Adipose tissue (tissue), 3 donors: ENCODE data around the gene MAP4K1. TPM values are rescaled to one million over a fixed set of nuclear protein-coding genes. Genes with fewer than 3 reads are reported as not detected.
"Not testable (repeated sequence)": the region's sequence is repeated elsewhere in the genome, so short reads cannot be mapped to it uniquely, and the experiment has no call there.

ENCODE experiments used
- H3K27ac ChIP-seq: one replicate; pipeline ENCODE4 v1.5.1; 2013; ENCODE audit warnings: low read depth, low read length
- WGBS, 3 donors: extraction: QIAGEN DNeasy Blood & Tissue Kit; methylation state at CpG; one replicate each; pipeline ENCODE4 v1.1.7; 2013; 5-methylcytosine and 5-hydroxymethylcytosine counted together
- polyA plus RNA-seq, 3 donors: library from polyadenylated mRNA; stranded (reverse); fragments of 200-250 nt; gene quantifications; one replicate each; pipeline ENCODE4 v1.2.3, GENCODE V29; 2013
- donor health status: healthy with polysubstance abuse.
- donor health status: Bipolar disorder and iron deficiency.
- donor health status: healthy.

The MAP4K1 gene
- polyA plus RNA-seq, 3 donors: 1.0 to 3.1 (median 1.8) TPM

GRCh38 chr19:38634757-38635482 lies 17.2 kb upstream of the MAP4K1 start:
- 63 to 70% (median 67%) methylated on average over 17 of the region's 17 CpGs for WGBS, 3 donors
- H3K27ac ChIP-seq: no peak overlapping the region

GRCh38 chr19:38632476-38633213 lies 14.9 kb upstream of the MAP4K1 start:
- no peak overlapping the region for H3K27ac ChIP-seq
- WGBS, 3 donors: 93 to 95% (median 93%) methylated on average over 16 of the region's 16 CpGs

DNA sequence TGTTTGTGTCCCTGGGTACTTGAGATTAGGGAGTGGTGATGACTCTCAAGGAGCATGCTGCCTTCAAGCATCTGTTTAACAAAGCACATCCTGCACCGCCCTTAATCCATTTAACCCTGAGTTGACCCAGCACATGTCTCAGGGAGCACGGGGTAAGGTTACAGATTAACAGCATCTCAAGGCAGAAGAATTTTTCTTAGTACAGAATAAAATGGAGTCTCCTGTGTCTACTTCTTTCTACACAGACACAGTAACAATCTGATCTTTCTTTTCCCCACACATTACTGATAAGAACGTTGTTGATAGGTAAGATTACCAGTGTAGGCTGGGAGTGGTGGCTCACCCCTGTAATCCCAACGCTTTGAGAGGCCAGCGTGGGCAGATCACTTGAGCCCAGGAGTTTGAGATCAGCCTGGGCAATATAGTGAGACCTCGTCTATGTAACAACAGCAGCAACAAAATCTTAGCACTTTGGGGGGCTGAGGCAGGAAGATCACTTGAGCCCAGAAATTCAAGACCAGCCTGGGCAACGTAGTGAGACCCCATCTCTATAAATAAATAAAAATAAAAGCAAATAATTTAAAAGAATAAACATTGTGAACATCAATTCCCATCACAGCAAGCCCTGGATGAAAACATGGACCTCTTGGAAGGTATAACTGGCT lies 14.2 kb upstream of the MAP4K1 start:
- H3K27ac ChIP-seq: not testable (repeated sequence)
- WGBS, 3 donors: 67 to 79% (median 69%) methylated on average over 7 of the region's 7 CpGs

- WGBS, 3 donors: 61 to 77% (median 63%) methylated on average over 10 to 11 of the region's 11 CpGs
- not testable (repeated sequence) for H3K27ac ChIP-seq
Observed at GRCh38 chr19:38631301-38631700, 13.5 kb upstream of the MAP4K1 start.

DNA sequence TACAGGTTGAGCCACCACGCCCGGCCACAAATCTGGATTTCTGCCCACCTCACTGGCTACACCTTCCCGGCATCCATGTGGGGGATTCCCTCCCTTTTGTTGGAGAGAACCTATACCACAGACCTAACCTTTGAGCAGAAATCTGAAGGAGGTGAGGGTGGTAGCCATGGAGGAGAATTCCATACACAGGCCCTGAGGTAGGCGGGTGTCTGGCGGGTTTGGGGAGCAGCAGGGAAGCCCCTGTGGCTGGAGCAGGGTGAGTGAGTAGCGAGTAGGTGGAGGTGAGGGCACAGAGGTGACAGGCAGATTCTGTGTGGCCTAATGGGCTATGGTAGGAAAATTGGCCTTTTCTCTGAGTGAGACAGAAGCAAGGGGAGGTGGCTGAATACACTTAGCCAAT lies 11.8 kb upstream of the MAP4K1 start:
- H3K27ac ChIP-seq: no peak overlapping the region
- 94 to 97% (median 95%) methylated on average over 6 of the region's 6 CpGs for WGBS, 3 donors

DNA sequence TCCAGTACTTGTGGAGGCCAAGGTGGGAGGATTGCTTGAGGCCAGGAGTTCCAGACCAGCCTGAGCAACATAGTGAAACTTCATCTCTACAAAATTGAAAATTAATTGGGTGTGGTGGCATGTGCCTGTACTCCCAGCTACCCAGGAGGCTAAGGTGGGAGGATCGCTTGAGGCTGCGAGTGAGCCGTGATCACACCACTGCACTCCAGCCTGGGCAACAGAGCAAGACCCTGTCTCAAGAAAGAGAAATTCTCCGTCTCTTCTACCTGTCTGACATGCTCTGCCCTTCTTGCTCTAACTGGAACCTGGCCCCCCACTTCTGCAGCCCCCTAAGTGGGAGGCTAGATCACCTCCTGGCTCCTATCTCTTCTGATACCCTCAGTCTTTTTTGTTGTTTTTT lies 8.6 kb upstream of the MAP4K1 start:
- H3K27ac ChIP-seq: no peak overlapping the region
- 93 to 98% (median 97%) methylated on average over 4 of the region's 4 CpGs for WGBS, 3 donors

DNA sequence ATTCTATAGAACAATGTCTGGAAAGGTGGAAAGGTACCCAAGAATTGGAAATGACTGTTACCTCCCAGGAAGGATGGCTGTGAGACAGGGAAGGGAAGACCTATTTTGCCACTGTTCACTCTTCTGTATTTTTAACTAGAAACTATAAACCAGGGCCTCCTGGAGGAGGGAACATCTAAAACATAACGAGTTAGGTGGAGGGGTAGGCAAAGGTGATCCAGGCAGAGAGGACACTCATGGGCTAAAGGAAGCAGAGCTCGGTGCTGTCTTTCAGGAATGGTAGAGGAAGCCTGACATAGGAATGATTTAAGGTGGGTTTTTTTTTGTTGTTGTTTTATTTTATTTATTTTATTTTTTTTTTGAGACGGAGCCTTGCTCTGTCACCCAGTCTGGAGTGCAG lies 7.1 kb upstream of the MAP4K1 start:
- H3K27ac ChIP-seq: no peak overlapping the region
- WGBS, 3 donors: 86 to 93% (median 89%) methylated on average over 3 of the region's 3 CpGs

GRCh38 chr19:38619361-38620174 lies 1.8 kb upstream of the MAP4K1 start:
- no peak overlapping the region for H3K27ac ChIP-seq
- 14 to 17% (median 16%) methylated on average over 21 of the region's 21 CpGs for WGBS, 3 donors

- 0 to 2% (median 1%) methylated on average over 64 of the region's 64 CpGs for WGBS, 3 donors
- no peak within 1 kb of the TSS for H3K27ac ChIP-seq
Observed at GRCh38 chr19:38618590-38619360, 1.0 kb upstream of the MAP4K1 start, which contains the start of gene EIF3K. Gene EIF3K (plus strand): TSS chr19:38619188. CDS start chr19:38619269, 81 bp downstream.

DNA sequence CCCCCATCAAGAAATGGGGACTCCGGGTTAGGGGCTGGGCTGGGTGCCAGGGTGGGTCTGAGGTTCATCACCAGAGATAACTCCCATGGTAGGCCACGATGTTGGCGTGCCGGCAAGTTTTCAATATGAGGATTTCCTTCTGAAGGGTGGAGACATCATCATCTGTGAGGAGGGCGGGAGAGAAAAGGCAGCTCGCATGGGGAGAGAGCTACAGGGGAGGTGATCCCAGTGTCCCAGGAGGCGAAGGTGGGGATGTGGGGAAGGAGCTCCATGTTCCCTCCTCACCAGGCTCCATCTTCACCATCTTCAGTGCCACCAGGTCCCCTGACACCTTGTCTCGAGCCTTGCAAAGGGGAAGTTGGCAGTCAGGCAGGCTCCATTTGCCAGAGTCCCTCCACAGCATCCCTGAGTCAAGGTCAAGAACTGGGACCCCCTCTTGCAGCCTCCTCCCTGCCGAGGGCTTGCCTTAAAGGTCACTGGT lies 430 bp downstream of the MAP4K1 start:
- 46 to 87% (median 50%) methylated on average over 9 of the region's 9 CpGs for WGBS, 3 donors
- no peak overlapping the region for H3K27ac ChIP-seq

GRCh38 chr19:38616265-38616664 lies 1.5 kb downstream of the MAP4K1 start:
- no peak overlapping the region for H3K27ac ChIP-seq
- 87 to 93% (median 87%) methylated on average over 6 of the region's 6 CpGs for WGBS, 3 donors

DNA sequence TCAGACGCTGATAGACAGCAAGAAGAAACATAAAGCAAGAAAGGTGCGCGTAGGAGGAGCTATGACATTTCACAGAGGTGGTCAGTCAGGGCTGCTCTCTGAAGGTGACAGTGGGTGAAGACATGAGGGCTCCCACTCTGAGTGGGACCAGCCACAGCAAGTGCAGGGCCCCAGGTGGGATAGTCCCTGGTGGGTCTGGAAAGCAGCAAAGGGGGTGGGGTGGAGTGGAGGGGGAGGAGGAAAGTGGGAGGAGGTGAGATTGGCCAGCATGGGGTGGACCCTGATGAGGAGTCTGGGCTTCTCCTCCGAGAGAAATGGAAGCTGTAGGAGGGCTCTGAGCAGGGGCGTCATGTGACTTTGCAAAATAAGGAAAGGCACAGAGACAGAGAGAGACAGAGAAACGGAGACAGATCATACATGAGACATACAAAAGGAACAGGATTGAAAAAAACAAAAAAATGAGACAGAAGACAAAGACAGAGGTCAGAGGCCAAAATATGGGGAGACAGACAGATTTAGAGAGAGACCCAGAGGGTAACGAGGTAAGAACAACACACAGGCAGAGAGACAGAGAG lies 2.7 kb downstream of the MAP4K1 start:
- no peak overlapping the region for H3K27ac ChIP-seq
- 65 to 82% (median 77%) methylated on average over 7 of the region's 7 CpGs for WGBS, 3 donors

GRCh38 chr19:38614289-38614688 lies 3.5 kb downstream of the MAP4K1 start:
- 50 to 72% (median 71%) methylated on average over 3 of the region's 3 CpGs for WGBS, 3 donors

DNA sequence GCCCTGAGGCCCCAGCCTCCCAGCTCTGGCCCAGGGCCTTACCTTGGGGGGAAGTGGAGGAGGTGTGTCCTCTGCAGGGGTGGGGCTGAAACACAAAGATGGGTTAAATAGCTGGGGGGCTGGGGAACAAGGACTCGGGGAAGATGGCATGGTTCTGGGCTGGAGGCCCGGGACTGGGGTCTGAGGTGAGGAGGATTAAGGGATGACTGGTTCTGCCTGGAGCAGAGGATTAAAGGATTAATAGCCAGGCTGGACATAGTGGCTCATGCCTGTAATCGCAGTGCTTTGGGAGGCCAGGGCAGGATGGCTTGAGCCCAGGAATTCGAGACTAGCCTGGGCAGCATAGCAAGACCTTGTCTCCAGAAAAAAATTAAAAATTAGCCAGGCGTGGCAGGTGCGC lies 11.6 kb downstream of the MAP4K1 start:
- WGBS, 3 donors: 77 to 85% (median 85%) methylated on average over 6 of the region's 6 CpGs
- no peak overlapping the region for H3K27ac ChIP-seq

More at GRCh38 chr19:38614289-38614688, 3.5 kb downstream of the MAP4K1 start:
- H3K27ac ChIP-seq: no peak overlapping the region

DNA sequence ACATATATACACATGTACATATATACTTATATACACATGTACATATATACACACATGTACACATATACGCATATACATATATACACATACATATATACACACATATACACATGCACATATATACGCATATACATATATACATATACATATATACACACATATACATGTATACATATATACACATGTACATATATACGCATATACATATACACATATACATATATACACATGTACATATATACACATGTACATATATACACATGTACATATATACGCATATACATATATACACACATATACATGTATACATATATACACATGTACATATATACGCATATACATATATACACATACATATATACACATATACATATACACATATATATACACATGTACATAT lies 14.9 kb downstream of the MAP4K1 start:
- WGBS, 3 donors: 94% methylated on average over 5 of the region's 5 CpGs
- not testable (repeated sequence) for H3K27ac ChIP-seq

- 88 to 90% (median 89%) methylated on average over 11 of the region's 11 CpGs for WGBS, 3 donors
- H3K27ac ChIP-seq: no peak overlapping the region
Observed at GRCh38 chr19:38599722-38600121, 18.0 kb downstream of the MAP4K1 start.

DNA sequence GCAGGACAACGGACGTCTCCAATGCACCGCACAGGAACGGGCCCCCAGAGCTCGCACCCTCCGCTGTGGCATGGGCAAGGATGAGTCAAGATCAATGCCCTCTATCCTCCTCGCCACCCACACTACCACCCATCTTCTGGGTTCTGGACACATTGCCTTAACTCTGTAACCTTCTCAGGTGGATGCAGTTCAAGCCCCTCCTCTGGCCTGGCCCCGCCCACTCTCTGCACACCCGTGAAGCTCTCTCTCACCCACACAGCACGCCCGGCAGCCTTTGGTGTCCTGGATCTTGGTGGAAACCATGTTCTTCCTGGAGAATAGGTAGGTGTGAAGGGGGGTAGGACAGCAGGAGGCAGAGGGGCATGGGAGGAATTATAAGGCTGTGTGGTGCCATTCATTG lies 20.7 kb downstream of the MAP4K1 start:
- H3K27ac ChIP-seq: no peak overlapping the region
- 80 to 87% (median 85%) methylated on average over 11 of the region's 11 CpGs for WGBS, 3 donors
